Mesendoderm (in vitro differentiated cells): ENCODE results near the gene TSPAN5.

Experiments used
- DNase-seq: peaks from one replicate; pipeline ENCODE4 v3.0.0; 2013
- H2AK5ac ChIP-seq: 2 replicates; pipeline ENCODE4 v1.6.1; 2013; ENCODE audit warnings: low read length, inconsistent platforms
- H2BK120ac ChIP-seq: 2 replicates; pipeline ENCODE4 v1.6.1; 2013; ENCODE audit warnings: low read depth, mild to moderate bottlenecking, low read length, moderate library complexity, mixed read lengths
- H2BK15ac ChIP-seq: replicated peaks from 2 replicates; pipeline ENCODE4 v1.6.1; 2013; ENCODE audit warnings: low read depth, mild to moderate bottlenecking, moderate library complexity
- H2BK5ac ChIP-seq: 2 replicates; pipeline ENCODE4 v1.6.1; 2013; ENCODE audit warnings: low read length, inconsistent platforms
- H3K18ac ChIP-seq: 2 replicates; pipeline ENCODE4 v1.6.1; 2013; ENCODE audit warnings: mild to moderate bottlenecking, low read length, mixed read lengths
- H3K23ac ChIP-seq: one replicate; pipeline ENCODE4 v1.6.1; 2013; ENCODE audit warnings: low read length
- H3K27ac ChIP-seq: 2 replicates; pipeline ENCODE4 v1.5.1; 2013; ENCODE audit warnings: low read depth, mild to moderate bottlenecking, inconsistent platforms, low read length, moderate library complexity
- H3K27me3 ChIP-seq: 2 replicates; pipeline ENCODE4 v1.6.1; 2013; ENCODE audit warnings: low read length, control low read depth, mild to moderate bottlenecking, inconsistent platforms; ENCODE audit not compliant: insufficient read depth, poor library complexity
- H3K36me3 ChIP-seq: 2 replicates; pipeline ENCODE4 v1.6.1; 2013; ENCODE audit warnings: low read length, inconsistent platforms; ENCODE audit not compliant: control insufficient read depth, insufficient read depth
- H3K4ac ChIP-seq: one replicate; pipeline ENCODE4 v1.6.1; 2013; ENCODE audit warnings: low read depth, mild to moderate bottlenecking, low read length, moderate library complexity
- H3K4me1 ChIP-seq: 2 replicates; pipeline ENCODE4 v1.6.1; 2013; ENCODE audit warnings: low read depth, low read length, inconsistent platforms; ENCODE audit not compliant: control insufficient read depth
- H3K4me2 ChIP-seq: 2 replicates; pipeline ENCODE4 v1.6.1; 2013; ENCODE audit warnings: low read length
- H3K4me3 ChIP-seq: 2 replicates; pipeline ENCODE4 v1.5.1; 2013; ENCODE audit warnings: mild to moderate bottlenecking, low read length
- H3K56ac ChIP-seq: one replicate; pipeline ENCODE4 v1.6.1; 2013; ENCODE audit warnings: low read length
- H3K79me1 ChIP-seq: 2 replicates; pipeline ENCODE4 v1.6.1; 2013; ENCODE audit warnings: low read length, inconsistent platforms
- H3K79me2 ChIP-seq: 2 replicates; pipeline ENCODE4 v1.6.1; 2013; ENCODE audit warnings: mild to moderate bottlenecking, low read length; ENCODE audit not compliant: control insufficient read depth, insufficient read depth
- H3K9ac ChIP-seq: 2 replicates; pipeline ENCODE4 v1.6.1; 2013; ENCODE audit warnings: low read length, inconsistent platforms
- H4K5ac ChIP-seq: one replicate; pipeline ENCODE4 v1.6.1; 2013; ENCODE audit warnings: low read length
- H4K8ac ChIP-seq: one replicate; pipeline ENCODE4 v1.6.1; 2013; ENCODE audit warnings: low read depth, mild to moderate bottlenecking, control low read depth, low read length, moderate library complexity
- WGBS: extraction: QIAGEN DNeasy Blood & Tissue Kit; methylation state at CpG from one replicate; pipeline ENCODE4 v1.1.7; 2013; ENCODE audit warnings: low lambda C conversion rate, missing lambda C conversion rate; ENCODE audit not compliant: insufficient coverage; ENCODE audit errors: extremely low coverage; 5-methylcytosine and 5-hydroxymethylcytosine counted together

The TSPAN5 gene

DNA sequence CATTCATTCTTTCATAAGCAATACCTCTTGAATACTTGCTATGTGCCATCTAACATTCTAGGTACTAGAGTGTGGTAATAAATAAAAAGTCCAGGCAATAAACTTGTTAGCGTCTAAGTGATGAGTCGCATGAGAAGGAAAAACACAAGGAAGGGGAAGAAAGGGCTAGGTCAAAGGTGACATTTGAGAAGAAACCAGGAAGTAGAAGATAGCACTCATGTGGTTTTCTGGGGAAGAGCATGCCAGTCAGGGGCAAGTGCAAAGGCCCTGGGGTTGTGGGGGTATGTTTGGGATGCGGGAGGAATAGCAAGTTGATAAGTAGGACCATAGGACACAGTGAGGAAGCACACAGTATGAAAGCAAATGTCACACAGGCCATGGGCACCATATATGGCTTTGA lies 157.0 kb downstream of the TSPAN5 start:
- no peaks in the 10 kb centered on the region for H3K79me2 ChIP-seq
- no peak overlapping the region for H3K23ac ChIP-seq
- no peak overlapping the region for H3K18ac ChIP-seq

DNA sequence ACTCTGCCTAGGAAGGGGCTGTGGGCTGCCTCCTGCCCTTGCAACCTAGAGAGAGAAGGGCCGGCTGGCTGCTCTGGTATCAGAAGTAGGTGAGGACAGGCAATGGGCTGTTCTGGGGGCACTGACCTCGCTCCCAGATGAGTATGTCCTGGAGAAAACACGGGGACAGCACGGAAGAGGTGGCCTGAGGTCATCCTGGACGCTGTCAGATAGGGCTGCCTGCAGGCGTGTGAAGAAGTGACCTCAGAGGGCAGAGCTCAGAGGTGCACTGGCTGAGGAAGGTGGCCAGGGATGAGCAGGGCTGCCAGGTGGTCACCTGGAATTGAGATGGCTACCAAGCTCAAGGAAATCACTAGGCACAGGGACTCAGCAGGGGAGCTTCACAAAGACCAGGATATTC lies 159.6 kb downstream of the TSPAN5 start:
- Histone ChIP-seq H3K23ac (no peak overlapping the region), H2AK5ac (no peak overlapping the region), H3K4me3 (no peak overlapping the region), H2BK5ac (no peak overlapping the region), H3K4ac (no peak overlapping the region), H2BK120ac (no peak overlapping the region), H3K9ac (no peak overlapping the region), H3K4me1 (no peaks in the 10 kb centered on the region), H3K4me2 (no peak overlapping the region), H3K27me3 (no peaks in the 10 kb centered on the region), H3K27ac (no peak overlapping the region), H4K8ac (no peak overlapping the region), H3K79me1 (no peaks in the 10 kb centered on the region), H4K5ac (no peak overlapping the region), H3K56ac (no peak overlapping the region), H2BK15ac (no peak overlapping the region), H3K79me2 (no peaks in the 10 kb centered on the region), H3K18ac (no peak overlapping the region), H3K36me3 (no peaks in the 10 kb centered on the region)
- DNase-seq, result no peak
- no CpG with 5 or more reads among the region's 6 CpGs for WGBS

More for the DNA sequence above, 157.0 kb downstream of the TSPAN5 start:
- H2BK5ac ChIP-seq, result no peak overlapping the region
- no peak overlapping the region for H2BK120ac ChIP-seq
- WGBS, result no CpG with 5 or more reads among the region's 3 CpGs
- H3K27me3 ChIP-seq, result no peaks in the 10 kb centered on the region
- H3K4me2 ChIP-seq, result no peak overlapping the region
- H3K27ac ChIP-seq, result no peak overlapping the region
- no peaks in the 10 kb centered on the region for H3K4me1 ChIP-seq
- no peak overlapping the region for H2AK5ac ChIP-seq
- no peak for DNase-seq
- no peak overlapping the region for H3K4me3 ChIP-seq
- H3K79me1 ChIP-seq, result no peaks in the 10 kb centered on the region
- H3K56ac ChIP-seq, result no peak overlapping the region
- no peak overlapping the region for H4K8ac ChIP-seq
- no peak overlapping the region for H2BK15ac ChIP-seq
- no peak overlapping the region for H4K5ac ChIP-seq
- H3K4ac ChIP-seq, result no peak overlapping the region
- H3K36me3 ChIP-seq, result no peaks in the 10 kb centered on the region
- no peak overlapping the region for H3K9ac ChIP-seq

DNA sequence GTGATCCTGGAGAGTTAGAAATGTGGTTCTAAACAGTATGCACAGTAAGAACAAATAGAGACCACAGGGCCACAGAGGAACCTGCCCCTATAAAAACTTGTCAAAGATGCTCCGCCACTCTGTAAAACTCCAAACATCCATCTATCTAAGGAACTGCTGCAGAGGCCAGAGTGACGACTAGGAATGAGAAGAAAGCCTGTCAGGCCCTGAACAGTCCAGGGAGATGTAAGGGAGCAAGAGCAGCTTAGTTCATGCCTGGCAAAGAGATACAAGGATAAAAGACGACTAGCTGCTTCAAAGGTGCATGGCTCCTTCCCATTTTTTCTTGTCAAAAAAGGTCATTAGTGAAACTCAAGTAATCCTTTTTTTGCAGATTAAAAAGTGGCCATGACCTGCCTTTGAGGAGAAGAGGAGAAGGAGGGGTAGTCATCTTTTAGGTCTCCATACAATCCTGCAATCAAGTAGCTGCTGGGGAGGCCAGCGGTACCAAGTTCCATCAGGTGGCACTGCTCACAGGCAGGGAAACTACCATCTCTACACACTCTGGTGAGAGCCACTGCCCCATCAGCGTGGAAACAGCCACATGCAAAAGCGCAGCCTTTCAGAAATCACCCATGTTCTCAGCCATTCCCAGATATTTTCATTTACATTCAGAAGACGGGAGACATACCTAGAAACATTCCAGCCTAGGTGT lies 162.1 kb downstream of the TSPAN5 start:
- no peak overlapping the region for H3K27ac ChIP-seq
- no peaks in the 10 kb centered on the region for H3K79me2 ChIP-seq
- no peak overlapping the region for H3K18ac ChIP-seq
- no peak overlapping the region for H2BK15ac ChIP-seq
- H3K4me2 ChIP-seq, result no peak overlapping the region
- no peak overlapping the region for H2AK5ac ChIP-seq
- H3K9ac ChIP-seq, result no peak overlapping the region
- no peak overlapping the region for H2BK5ac ChIP-seq
- H3K4me3 ChIP-seq, result no peak overlapping the region
- no peak overlapping the region for H2BK120ac ChIP-seq
- H4K8ac ChIP-seq, result no peak overlapping the region
- H3K56ac ChIP-seq, result no peak overlapping the region
- no peak overlapping the region for H3K23ac ChIP-seq
- no peak overlapping the region for H4K5ac ChIP-seq
- WGBS, result no CpG with 5 or more reads among the region's 7 CpGs
- H3K4me1 ChIP-seq, result no peaks in the 10 kb centered on the region
- DNase-seq, result no peak
- no peaks in the 10 kb centered on the region for H3K27me3 ChIP-seq
- H3K79me1 ChIP-seq, result no peaks in the 10 kb centered on the region
- no peaks in the 10 kb centered on the region for H3K36me3 ChIP-seq
- no peak overlapping the region for H3K4ac ChIP-seq

DNA sequence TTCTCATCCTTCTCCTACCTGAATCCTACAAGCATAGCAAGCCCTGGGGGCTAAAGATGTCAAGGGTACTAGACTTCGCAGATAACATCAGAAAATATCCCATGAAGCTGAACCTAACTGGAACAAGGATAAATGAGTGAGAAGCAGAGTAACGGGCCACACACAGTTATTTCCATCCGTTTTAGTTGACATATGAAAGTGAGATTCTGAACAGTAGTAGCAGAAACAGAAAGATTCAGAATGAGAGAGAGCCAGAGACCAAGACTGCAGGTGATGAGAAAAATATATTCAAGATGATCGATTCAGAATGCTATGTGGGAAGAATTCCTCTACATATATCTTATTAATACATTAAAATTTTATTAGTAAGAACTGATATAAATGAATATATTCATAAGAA lies 165.1 kb downstream of the TSPAN5 start:
- Histone ChIP-seq H3K23ac (no peak overlapping the region), H3K4me3 (no peak overlapping the region), H3K4ac (no peak overlapping the region), H3K4me2 (no peak overlapping the region), H3K9ac (no peak overlapping the region), H4K8ac (no peak overlapping the region), H2BK120ac (no peak overlapping the region), H3K79me2 (no peaks in the 10 kb centered on the region), H2BK15ac (no peak overlapping the region), H3K36me3 (no peaks in the 10 kb centered on the region), H2AK5ac (no peak overlapping the region), H3K27me3 (no peaks in the 10 kb centered on the region), H3K18ac (no peak overlapping the region), H3K4me1 (no peaks in the 10 kb centered on the region), H2BK5ac (no peak overlapping the region), H3K56ac (no peak overlapping the region), H3K79me1 (no peaks in the 10 kb centered on the region), H3K27ac (no peak overlapping the region), H4K5ac (no peak overlapping the region)
- no peak for DNase-seq
- no CpG with 5 or more reads among the region's 4 CpGs for WGBS

DNA sequence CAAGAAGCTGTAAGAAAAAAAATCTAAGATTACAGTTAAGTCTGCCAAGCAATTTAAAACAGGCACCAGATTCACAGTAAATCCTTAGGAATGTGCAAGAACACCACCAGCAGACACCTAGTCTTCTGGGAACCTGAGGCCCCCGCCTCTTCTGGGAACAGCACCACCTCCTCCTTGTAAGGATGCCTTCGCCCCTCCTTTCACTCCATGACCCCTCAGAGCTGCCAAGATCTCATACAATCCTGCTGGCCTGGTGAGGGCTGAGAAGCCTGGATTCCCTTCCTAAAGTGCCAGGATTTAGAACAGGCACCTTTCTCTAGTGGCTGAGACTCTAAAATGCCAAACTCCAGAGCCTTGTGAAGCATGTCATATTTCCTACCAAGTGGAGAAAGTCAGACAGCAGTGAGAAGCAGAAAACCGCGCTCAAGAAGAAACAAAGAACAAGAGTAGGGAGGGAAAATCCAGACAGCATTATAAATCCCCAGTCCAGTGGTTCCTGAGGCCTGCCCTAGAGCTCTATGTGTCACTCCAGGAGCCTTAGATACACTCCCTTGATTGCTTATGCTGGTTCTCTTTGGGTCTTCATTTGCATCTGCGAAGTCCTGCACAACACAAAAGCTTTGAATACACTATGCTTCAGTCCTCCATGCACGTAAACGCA lies 166.4 kb downstream of the TSPAN5 start:
- no peak overlapping the region for H3K27ac ChIP-seq
- no peak overlapping the region for H3K9ac ChIP-seq
- no peak overlapping the region for H4K8ac ChIP-seq
- no peak overlapping the region for H3K23ac ChIP-seq
- H3K79me1 ChIP-seq, result no peaks in the 10 kb centered on the region
- no peak overlapping the region for H2BK120ac ChIP-seq
- H3K4ac ChIP-seq, result no peak overlapping the region
- no peak overlapping the region for H2BK5ac ChIP-seq
- H3K36me3 ChIP-seq, result no peaks in the 10 kb centered on the region
- no peaks in the 10 kb centered on the region for H3K79me2 ChIP-seq
- no peak overlapping the region for H2AK5ac ChIP-seq
- H3K27me3 ChIP-seq, result no peaks in the 10 kb centered on the region
- peak; percentile 29 for DNase-seq
- H3K4me1 ChIP-seq, result no peaks in the 10 kb centered on the region
- H4K5ac ChIP-seq, result no peak overlapping the region
- no peak overlapping the region for H3K4me2 ChIP-seq
- H3K4me3 ChIP-seq, result no peak overlapping the region
- no peak overlapping the region for H2BK15ac ChIP-seq
- no peak overlapping the region for H3K18ac ChIP-seq
- no peak overlapping the region for H3K56ac ChIP-seq
- WGBS, result no CpG with 5 or more reads among the region's 7 CpGs

DNA sequence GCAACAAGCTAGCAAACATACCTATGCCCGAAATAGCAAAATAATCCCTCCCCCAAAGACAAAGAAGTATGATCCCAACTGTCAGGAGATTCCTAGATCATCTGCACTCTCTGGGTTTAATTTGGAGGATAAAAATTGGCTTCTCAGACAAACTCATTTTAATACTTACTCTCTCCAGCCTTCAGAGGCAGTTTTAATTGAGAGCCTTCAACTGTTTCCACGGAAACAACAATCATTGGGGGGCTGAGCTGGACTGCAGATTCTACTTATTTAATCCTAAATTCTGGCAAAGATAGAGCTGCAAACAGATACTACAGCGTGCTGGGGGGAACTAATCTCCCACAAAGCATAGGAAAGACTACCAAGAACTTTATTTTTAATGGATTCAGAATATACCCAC lies 168.2 kb downstream of the TSPAN5 start:
- H3K4me1 ChIP-seq, result no peaks in the 10 kb centered on the region
- no peak overlapping the region for H4K5ac ChIP-seq
- H3K27me3 ChIP-seq, result no peaks in the 10 kb centered on the region
- WGBS, result no CpG with 5 or more reads among the region's 3 CpGs
- no peak overlapping the region for H3K23ac ChIP-seq
- DNase-seq, result no peak
- H2BK120ac ChIP-seq, result no peak overlapping the region
- no peak overlapping the region for H2BK15ac ChIP-seq
- H4K8ac ChIP-seq, result no peak overlapping the region
- no peak overlapping the region for H3K56ac ChIP-seq
- H3K36me3 ChIP-seq, result no peaks in the 10 kb centered on the region
- no peaks in the 10 kb centered on the region for H3K79me1 ChIP-seq
- no peak overlapping the region for H3K4me2 ChIP-seq
- no peak overlapping the region for H3K18ac ChIP-seq
- no peaks in the 10 kb centered on the region for H3K79me2 ChIP-seq
- H2AK5ac ChIP-seq, result no peak overlapping the region
- H2BK5ac ChIP-seq, result no peak overlapping the region
- H3K4ac ChIP-seq, result no peak overlapping the region
- no peak overlapping the region for H3K4me3 ChIP-seq
- no peak overlapping the region for H3K27ac ChIP-seq
- no peak overlapping the region for H3K9ac ChIP-seq
